ENCODE data around the gene ABCB9.

Gene ABCB9

GRCh38 chr12:122989225-122989839 lies 23.1 kb upstream of the ABCB9 start:
- no peak for TF ChIP-seq GATA3 (IDR thresholded peaks at IDR 0.05; ENCODE audit: low read depth, low read length)
- no peak for TF ChIP-seq GATA2 (IDR thresholded peaks at IDR 0.05; ENCODE audit: low read depth, low read length)

- TF ChIP-seq GATA3 (IDR thresholded peaks at IDR 0.05; ENCODE audit: low read depth, low read length) (no peak), GATA2 (IDR thresholded peaks at IDR 0.05; ENCODE audit: low read depth, low read length) (no peak)
Measured at GRCh38 chr12:122988612-122989212, 22.4 kb upstream of the ABCB9 start.

- TF ChIP-seq GATA2 (IDR thresholded peaks at IDR 0.05; ENCODE audit: low read depth, low read length) (no peak), GATA3 (IDR thresholded peaks at IDR 0.05; ENCODE audit: low read depth, low read length) (no peak)
Measured at GRCh38 chr12:122988036-122988435, 21.8 kb upstream of the ABCB9 start.

- TF ChIP-seq GATA3 (IDR thresholded peaks at IDR 0.05; ENCODE audit: low read depth, low read length) (no peak), GATA2 (IDR thresholded peaks at IDR 0.05; ENCODE audit: low read depth, low read length) (no peak)
Measured at GRCh38 chr12:122987086-122987951, 21.1 kb upstream of the ABCB9 start.

- TF ChIP-seq GATA3 (IDR thresholded peaks at IDR 0.05; ENCODE audit: low read depth, low read length) = no peak
Measured at GRCh38 chr12:122986258-122986871, 20.1 kb upstream of the ABCB9 start.

GRCh38 chr12:122985338-122986257 lies 19.3 kb upstream of the ABCB9 start:
- TF ChIP-seq GATA3 (IDR thresholded peaks at IDR 0.05; ENCODE audit: low read depth, low read length) (no peak), GATA2 (IDR thresholded peaks at IDR 0.05; ENCODE audit: low read depth, low read length) (no peak)

- TF ChIP-seq GATA3 (IDR thresholded peaks at IDR 0.05; ENCODE audit: low read depth, low read length) (no peak), GATA2 (IDR thresholded peaks at IDR 0.05; ENCODE audit: low read depth, low read length) (no peak)
Measured at GRCh38 chr12:122984612-122985337, 18.5 kb upstream of the ABCB9 start.

GRCh38 chr12:122983789-122984515 lies 17.7 kb upstream of the ABCB9 start:
- no peak for TF ChIP-seq GATA2 (IDR thresholded peaks at IDR 0.05; ENCODE audit: low read depth, low read length)
- no peak for TF ChIP-seq GATA3 (IDR thresholded peaks at IDR 0.05; ENCODE audit: low read depth, low read length)

GRCh38 chr12:122982963-122983788 lies 16.9 kb upstream of the ABCB9 start:
- TF ChIP-seq GATA2 (IDR thresholded peaks at IDR 0.05; ENCODE audit: low read depth, low read length) = no peak
- TF ChIP-seq GATA3 (IDR thresholded peaks at IDR 0.05; ENCODE audit: low read depth, low read length) = no peak

GRCh38 chr12:122982477-122982815 lies 16.2 kb upstream of the ABCB9 start:
- TF ChIP-seq GATA3 (IDR thresholded peaks at IDR 0.05; ENCODE audit: low read depth, low read length) = no peak
- TF ChIP-seq GATA2 (IDR thresholded peaks at IDR 0.05; ENCODE audit: low read depth, low read length) = no peak

- TF ChIP-seq GATA2 (IDR thresholded peaks at IDR 0.05; ENCODE audit: low read depth, low read length) = no peak
- no peak for TF ChIP-seq GATA3 (IDR thresholded peaks at IDR 0.05; ENCODE audit: low read depth, low read length)
Measured at GRCh38 chr12:122981587-122982476, 15.6 kb upstream of the ABCB9 start.
